HepG2 (cell line): ENCODE measurements around the gene RAI14. TPM values are rescaled to one million over a fixed set of nuclear protein-coding genes. Genes with fewer than 3 reads are reported as not detected.

Experiments used
- ATAC-seq: fragments of 200-7000 bp; cut with Tn5 transposase; 3 replicates; pipeline ENCODE4 v1.9.1; 2020; ENCODE audit warnings: mild to moderate bottlenecking, moderate library complexity
- BruUV-seq: library from RNA; stranded (reverse); fragments of 400-500 nt; replicated peaks from 2 replicates; lab custom pipeline; 2021; lab: Mats Ljungman, UMichigan
- CTCF ChIA-PET: fragments of 300-600 bp; formaldehyde crosslinking; extraction: SDS; loops from one replicate; lab custom pipeline; 2021; ENCODE audit warnings: low total read pairs, inconsistent platforms, low intra/inter-chr PET ratio; lab: Yijun Ruan, JAX
- POLR2A ChIA-PET: fragments of 350-600 bp; sonication (Branson Sonifier 250); formaldehyde crosslinking; loops from one replicate; lab custom pipeline; 2020; ENCODE audit warnings: antibody characterized with exemption, inconsistent platforms; lab: Yijun Ruan, JAX
- DNase-seq: peaks from one replicate; pipeline ENCODE4 v3.0.0-alpha.2; 2015; ENCODE audit warnings: low spot score
- FAIRE-seq: peaks from 3 replicates; lab custom pipeline; 2011; peaks lifted over from hg19 to GRCh38; lab: Jason Lieb, UNC
- H2AFZ ChIP-seq: one replicate; pipeline ENCODE4 v1.6.1; 2011; ENCODE audit warnings: low read length, inconsistent platforms
- H3K27ac ChIP-seq: fragments of 300-600 bp; 3 replicates; pipeline ENCODE4 v1.8.0; 2011; ENCODE audit warnings: mixed run types, mild to moderate bottlenecking, mixed read lengths, low read length, inconsistent platforms; ENCODE audit not compliant: insufficient read depth; ENCODE audit errors: extremely low read length
- H3K27me3 ChIP-seq, 2 experiments: fragments of 200-600 bp in 1 of 2; 2 replicates in 1 of 2; 3 replicates in 1 of 2; pipeline versions ENCODE4 v1.6.0 to v1.8.0; 2011; ENCODE audit warnings: low read length in 2 of 2, mild to moderate bottlenecking in 2 of 2, moderate library complexity in 2 of 2, inconsistent platforms in 1 of 2; ENCODE audit not compliant: insufficient read depth in 2 of 2, control insufficient read depth in 1 of 2
- H3K36me3 ChIP-seq, 2 experiments: fragments of 200-600 bp in 1 of 2; replicated peaks in 1 of 2; 2 replicates in 1 of 2; 3 replicates in 1 of 2; pipeline versions ENCODE4 v1.5.1 to v1.8.0; 2011; ENCODE audit warnings: low read length in 2 of 2, inconsistent platforms in 1 of 2; ENCODE audit not compliant: insufficient read depth in 2 of 2, control insufficient read depth in 1 of 2
- H3K4me1 ChIP-seq: 2 replicates; pipeline ENCODE4 v1.5.1; 2012; ENCODE audit warnings: low read length, inconsistent platforms; ENCODE audit not compliant: insufficient read depth
- H3K4me2 ChIP-seq: 2 replicates; pipeline ENCODE4 v1.6.0; 2011; ENCODE audit warnings: low read depth, low read length, inconsistent platforms
- H3K4me3 ChIP-seq, 3 experiments: fragments of 200-600 bp in 1 of 3; sonication (generic), shearing (Covaris generic) in 1 of 3; replicated peaks in 1 of 3; 2 replicates each; pipeline ENCODE4 v1.5.1; 2011 to 2016; ENCODE audit warnings: low read length in 3 of 3, inconsistent platforms in 2 of 3, low read depth in 2 of 3, mild to moderate bottlenecking in 2 of 3, control low read depth in 1 of 3, mixed read lengths in 1 of 3; ENCODE audit not compliant: insufficient read depth in 1 of 3
- H3K79me2 ChIP-seq: one replicate; pipeline ENCODE4 v1.6.1; 2011; ENCODE audit warnings: low read length, inconsistent platforms; ENCODE audit not compliant: insufficient read depth
- H3K9ac ChIP-seq: 2 replicates; pipeline ENCODE4 v1.6.0; 2011; ENCODE audit warnings: mild to moderate bottlenecking, low read depth, low read length, inconsistent platforms; ENCODE audit not compliant: insufficient read depth
- H3K9me3 ChIP-seq: 2 replicates; pipeline ENCODE4 v1.5.1; 2012; ENCODE audit warnings: mild to moderate bottlenecking, low read length
- H4K20me1 ChIP-seq: 2 replicates; pipeline ENCODE4 v1.6.0; 2011; ENCODE audit warnings: inconsistent platforms, mild to moderate bottlenecking, low read length, moderate library complexity; ENCODE audit not compliant: insufficient read depth
- BRCA1 ChIP-seq: sonication (generic); formaldehyde crosslinking; IDR thresholded peaks from 2 replicates; pipeline ENCODE4 v1.4.0; 2020; ENCODE audit warnings: missing genetic modification reagents
- CCAR2 ChIP-seq: fragments of 200-400 bp; formaldehyde crosslinking; optimal IDR thresholded peaks from 2 replicates; pipeline ENCODE3; 2018; ENCODE audit warnings: low read depth, mild to moderate bottlenecking, low read length, moderate library complexity
- CCDC6 ChIP-seq: sonication (generic); formaldehyde crosslinking; IDR thresholded peaks from 2 replicates; pipeline ENCODE4 v1.8.1; 2022; ENCODE audit warnings: mild to moderate bottlenecking, missing genetic modification reagents, moderate library complexity
- MAZ ChIP-seq, 2 experiments: sonication (generic) in 1 of 2; formaldehyde crosslinking in 1 of 2; IDR thresholded peaks; 2 replicates each; pipeline versions ENCODE4 v1.5.0 to v1.6.1; 2012 to 2020; ENCODE audit warnings: low read depth in 2 of 2, mild to moderate bottlenecking in 2 of 2, borderline replicate concordance in 1 of 2, improper control_type of control experiment in 1 of 2, low read length in 1 of 2, missing genetic modification reagents in 1 of 2, moderate library complexity in 1 of 2
- MLLT10 ChIP-seq: sonication (generic); formaldehyde crosslinking; IDR thresholded peaks from 2 replicates; pipeline ENCODE4 v1.4.0; 2020; ENCODE audit warnings: missing genetic modification reagents
- NR2F1 ChIP-seq, 2 experiments: fragments of 450-650 bp in 1 of 2; formaldehyde crosslinking in 1 of 2; IDR thresholded peaks; 2 replicates each; pipeline versions ENCODE4 v1.5.0 to v1.6.1; 2016 to 2020; ENCODE audit warnings: mild to moderate bottlenecking in 1 of 2, missing compliant biosample characterization in 1 of 2, missing genetic modification reagents in 1 of 2, moderate library complexity in 1 of 2
- POLR2G ChIP-seq: fragments of 200-400 bp; formaldehyde crosslinking; IDR thresholded peaks from 2 replicates; pipeline ENCODE4 v1.6.1; 2018; ENCODE audit warnings: mild to moderate bottlenecking, low read depth, low read length, moderate library complexity
- RBFOX2 ChIP-seq: fragments of 200-400 bp; formaldehyde crosslinking; IDR thresholded peaks from 2 replicates; pipeline ENCODE4 v1.6.1; 2017; ENCODE audit warnings: low read depth, mild to moderate bottlenecking, low read length
- THYN1 ChIP-seq: sonication (generic); formaldehyde crosslinking; IDR thresholded peaks from 2 replicates; pipeline ENCODE4 v1.8.1; 2023; ENCODE audit warnings: low read depth, mild to moderate bottlenecking, moderate library complexity, missing genetic modification reagents, borderline replicate concordance
- ZNF484 ChIP-seq: sonication (generic); formaldehyde crosslinking; IDR thresholded peaks from 2 replicates; pipeline ENCODE4 v1.5.1; 2020; ENCODE audit warnings: mild to moderate bottlenecking, low read depth, missing genetic modification reagents, borderline replicate concordance
- ZNF652 ChIP-seq: IDR thresholded peaks from 2 replicates; pipeline ENCODE4 v1.6.1; 2016; ENCODE audit warnings: low read depth, borderline replicate concordance
- ZNF703 ChIP-seq: sonication (generic); formaldehyde crosslinking; IDR thresholded peaks from 2 replicates; pipeline ENCODE4 v1.5.1; 2020; ENCODE audit warnings: missing genetic modification reagents, mild to moderate bottlenecking, moderate library complexity, borderline replicate concordance
- WGBS: methylation state at CpG from one replicate; pipeline ENCODE4 v1.1.6; 2017; ENCODE audit warnings: low lambda C conversion rate; 5-methylcytosine and 5-hydroxymethylcytosine counted together
- in situ Hi-C: cut with HindIII; loops from 2 replicates; pipeline ENCODE4 v1.10.0; 2017; ENCODE audit warnings: low pct_unique_long_range_greater_than_20kb; ENCODE audit not compliant: extremely low pct_ligation_motif_present
- intact Hi-C: fragments of 100-400 bp; cut with micrococcal nuclease; formaldehyde crosslinking; loops from one replicate; pipeline ENCODE4 v1.10.0; 2022; ENCODE audit not compliant: unreplicated experiment
- polyA plus RNA-seq, 8 experiments: library from polyadenylated mRNA; depleted of rRNA in 3 of 8; stranded (reverse) in 7 of 8; unstranded in 1 of 8; fragments of >200 nt; fragmentation: Illumina TruSeq in 4 of 8; extraction: Trizol in 4 of 8; gene quantifications; 2 replicates each; pipeline versions ENCODE4 v1.2.1 to v1.2.3, GENCODE V29; 2011 to 2016; ENCODE audit warnings: low read depth in 4 of 8, missing spikeins in 1 of 8, mixed read lengths in 1 of 8; ENCODE audit not compliant: insufficient read depth in 1 of 8
- total RNA-seq, 5 experiments: library from RNA; depleted of rRNA; stranded (reverse); fragments of >200 nt; fragmentation: Illumina TruSeq; extraction: Trizol; gene quantifications; 2 replicates each; pipeline ENCODE4 v1.2.3, GENCODE V29; 2016; ENCODE audit warnings: low read depth in 1 of 5
- TF ChIP-seq, protein P1 (sequence below): sonication (generic); formaldehyde crosslinking; IDR thresholded peaks from 2 replicates; pipeline ENCODE4 v1.9.0; 2021; ENCODE audit warnings: missing genetic modification reagents, borderline replicate concordance
- TF ChIP-seq, protein P2 (sequence below): sonication (generic); formaldehyde crosslinking; conservative IDR thresholded peaks from 2 replicates; pipeline ENCODE4 v1.4.0; 2020; ENCODE audit warnings: missing genetic modification reagents

RAI14 gene
- total and polyA plus RNA-seq, 2 of the 13 experiments (the other 11 are each of a cell fraction or from before 2014, with no cell fraction given) = 12.6 to 18.2 TPM

DNA sequence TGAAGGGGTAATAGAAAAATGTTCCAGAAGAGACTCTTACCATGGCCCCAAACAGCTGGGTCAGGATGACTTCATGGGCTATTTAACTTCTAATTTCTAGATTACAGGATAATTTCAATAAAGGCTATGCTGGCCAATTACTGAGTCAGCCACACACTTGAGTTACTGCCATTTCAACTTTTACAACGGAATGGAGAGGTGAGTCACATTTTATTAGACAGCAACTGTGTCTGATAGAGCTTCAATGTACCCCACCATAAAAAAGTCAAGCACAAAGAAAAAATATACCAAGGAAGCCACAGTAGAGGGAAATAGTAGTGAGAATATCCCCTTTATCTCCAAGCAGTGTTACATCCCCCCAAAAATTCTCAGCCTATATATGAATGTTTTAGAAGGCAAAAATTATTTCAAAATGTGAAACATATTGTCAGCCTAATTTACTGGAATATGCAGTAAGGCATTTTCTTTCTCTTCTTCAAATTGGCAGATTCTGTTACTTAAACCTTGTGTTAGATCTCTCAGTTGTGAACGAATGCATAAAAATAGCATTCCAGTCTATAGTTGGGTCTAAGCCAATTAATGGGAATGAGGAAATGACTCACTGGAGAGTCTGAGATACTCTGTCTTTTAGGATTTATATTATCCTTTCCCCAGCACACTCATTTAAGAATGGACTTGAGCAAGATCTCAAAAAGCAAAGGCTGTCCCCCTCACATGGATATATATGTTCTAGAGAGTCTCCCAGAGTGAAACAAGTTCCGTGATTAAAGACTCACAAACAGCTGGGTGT, 47.1 kb upstream of the RAI14 start:
- Histone ChIP-seq H4K20me1 (no peaks in the 10 kb centered on the region), H3K9me3 (no peaks in the 10 kb centered on the region), H3K4me3 (no peak overlapping the region), H3K4me1 (no peaks in the 10 kb centered on the region), H3K4me2 (no peak overlapping the region), H3K36me3 (no peaks in the 10 kb centered on the region), H2AFZ (no peak overlapping the region), H3K79me2 (no peaks in the 10 kb centered on the region), H3K9ac (no peak overlapping the region), H3K27ac (no peak overlapping the region), H3K27me3 (no peaks in the 10 kb centered on the region; a peak in 1 of 5 replicates)
- ChIA-PET POLR2A (no interaction called here), CTCF (no interaction called here)
- intact Hi-C loops = no loop called here
- WGBS = 46% methylated on average over 3 of the region's 3 CpGs
- BruUV-seq = no TSS peak
- in situ Hi-C loops = no loop called here
- ATAC-seq (no peak), DNase-seq (no peak), FAIRE-seq (no peak)
- TF ChIP-seq ZNF484 (CRISPR knock-in tag) (no peak), CCAR2 (no peak), CCDC6 (CRISPR knock-in tag) (no peak), ZNF652 (CRISPR knock-in tag) (no peak)

DNA sequence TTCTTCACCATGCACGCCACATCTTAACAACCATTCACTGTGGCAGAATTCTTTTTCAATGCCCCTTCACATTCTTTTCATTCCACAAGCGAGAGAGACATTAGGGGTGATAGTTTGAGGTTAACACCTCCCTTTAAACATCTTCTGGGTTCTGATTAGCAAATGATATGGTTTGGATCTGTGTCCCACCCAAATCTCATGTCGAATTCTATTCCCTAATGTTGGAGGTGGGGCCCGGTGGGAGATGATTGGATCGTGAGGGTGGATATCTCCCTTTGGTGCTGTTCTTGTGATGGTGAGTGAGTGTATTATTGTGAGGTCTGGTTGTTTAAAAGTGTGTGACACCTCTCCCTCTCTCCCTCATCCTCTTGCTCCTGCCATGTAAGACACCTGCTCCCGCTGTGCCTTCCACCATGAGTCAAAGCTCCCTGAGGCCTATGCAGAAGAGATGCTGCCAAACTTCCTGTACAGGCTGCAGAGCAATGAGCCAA, 46.1 kb upstream of the RAI14 start:
- CTCF ChIA-PET = no interaction called here
- H3K27me3 ChIP-seq = no peaks in the 10 kb centered on the region; a peak in 1 of 5 replicates
- 42% methylated on average over 6 of the region's 6 CpGs for WGBS
- no peaks in the 10 kb centered on the region for H3K79me2 ChIP-seq
- H3K36me3 ChIP-seq = no peaks in the 10 kb centered on the region
- POLR2A ChIA-PET = no interaction called here
- in situ Hi-C loops = no loop called here
- H3K9me3 ChIP-seq = no peaks in the 10 kb centered on the region
- TF ChIP-seq MAZ (IDR thresholded peaks at IDR 0.05; ENCODE audit: borderline replicate concordance, low read depth, low read length) (no peak), MAZ (CRISPR knock-in tag; IDR thresholded peaks at IDR 0.05; ENCODE audit: low read depth) (no peak), POLR2G (no peak), THYN1 (CRISPR knock-in tag) (no peak), RBFOX2 (no peak), BRCA1 (CRISPR knock-in tag) (no peak), MLLT10 (CRISPR knock-in tag) (no peak), NR2F1 (CRISPR knock-in tag; IDR thresholded peaks at IDR 0.05) (no peak), ZNF703 (CRISPR knock-in tag) (no peak)
- TF ChIP-seq, protein P1, sequence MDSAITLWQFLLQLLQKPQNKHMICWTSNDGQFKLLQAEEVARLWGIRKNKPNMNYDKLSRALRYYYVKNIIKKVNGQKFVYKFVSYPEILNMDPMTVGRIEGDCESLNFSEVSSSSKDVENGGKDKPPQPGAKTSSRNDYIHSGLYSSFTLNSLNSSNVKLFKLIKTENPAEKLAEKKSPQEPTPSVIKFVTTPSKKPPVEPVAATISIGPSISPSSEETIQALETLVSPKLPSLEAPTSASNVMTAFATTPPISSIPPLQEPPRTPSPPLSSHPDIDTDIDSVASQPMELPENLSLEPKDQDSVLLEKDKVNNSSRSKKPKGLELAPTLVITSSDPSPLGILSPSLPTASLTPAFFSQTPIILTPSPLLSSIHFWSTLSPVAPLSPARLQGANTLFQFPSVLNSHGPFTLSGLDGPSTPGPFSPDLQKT (CRISPR knock-in tag) = no peak
- TF ChIP-seq, protein P2, sequence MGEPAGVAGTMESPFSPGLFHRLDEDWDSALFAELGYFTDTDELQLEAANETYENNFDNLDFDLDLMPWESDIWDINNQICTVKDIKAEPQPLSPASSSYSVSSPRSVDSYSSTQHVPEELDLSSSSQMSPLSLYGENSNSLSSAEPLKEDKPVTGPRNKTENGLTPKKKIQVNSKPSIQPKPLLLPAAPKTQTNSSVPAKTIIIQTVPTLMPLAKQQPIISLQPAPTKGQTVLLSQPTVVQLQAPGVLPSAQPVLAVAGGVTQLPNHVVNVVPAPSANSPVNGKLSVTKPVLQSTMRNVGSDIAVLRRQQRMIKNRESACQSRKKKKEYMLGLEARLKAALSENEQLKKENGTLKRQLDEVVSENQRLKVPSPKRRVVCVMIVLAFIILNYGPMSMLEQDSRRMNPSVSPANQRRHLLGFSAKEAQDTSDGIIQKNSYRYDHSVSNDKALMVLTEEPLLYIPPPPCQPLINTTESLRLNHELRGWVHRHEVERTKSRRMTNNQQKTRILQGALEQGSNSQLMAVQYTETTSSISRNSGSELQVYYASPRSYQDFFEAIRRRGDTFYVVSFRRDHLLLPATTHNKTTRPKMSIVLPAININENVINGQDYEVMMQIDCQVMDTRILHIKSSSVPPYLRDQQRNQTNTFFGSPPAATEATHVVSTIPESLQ (CRISPR knock-in tag) = no peak
- TF ChIP-seq, all 625 proteins: peak for 0
- no peak for DNase-seq
- Histone ChIP-seq H3K4me1 (no peaks in the 10 kb centered on the region), H4K20me1 (no peaks in the 10 kb centered on the region), H3K27ac (no peak overlapping the region), H3K4me3 (no peak overlapping the region), H3K9ac (no peak overlapping the region), H2AFZ (no peak overlapping the region), H3K4me2 (no peak overlapping the region)
- no TSS peak for BruUV-seq
- ATAC-seq = no peak
- intact Hi-C loops = no loop called here
- FAIRE-seq = no peak
